HFF-Myc (cell line): ENCODE results near the gene ACAD11.
A peak's percentile ranks its signal among the peaks of the same experiment; 100 is the strongest.

Experiments
- DNase-seq: peaks from one replicate; pipeline ENCODE4 v3.0.0-alpha.2; 2011; ENCODE audit warnings: low read depth; ENCODE audit errors: extremely low read depth
- H3K4me3 ChIP-seq: replicated peaks from 2 replicates; pipeline ENCODE4 v1.5.1; 2011; ENCODE audit warnings: low read depth, mild to moderate bottlenecking, control low read depth, low read length
- CTCF ChIP-seq: IDR thresholded peaks from 2 replicates; pipeline ENCODE4 v1.5.1; 2012; ENCODE audit warnings: mild to moderate bottlenecking, low read depth, low read length, control low read depth; ENCODE audit errors: missing control alignments

The ACAD11 gene

GRCh38 chr3:132659365-132660051 lies at the start of gene ACAD11:
Gene ACAD11, minus strand, starts transcription at chr3:132659809. Its CDS starts 58 bp downstream, at chr3:132659751.
- DNase-seq = peak; percentile 40
- peak; percentile 67 for TF ChIP-seq CTCF
- H3K4me3 ChIP-seq = peak within 1 kb of the TSS; percentile 82

- H3K4me3 ChIP-seq = no peak overlapping the region
- no peak for DNase-seq
- TF ChIP-seq CTCF = no peak
Measured at GRCh38 chr3:132703733-132704132, 44.1 kb upstream of the ACAD11 start.

- no peak overlapping the region for H3K4me3 ChIP-seq
- TF ChIP-seq CTCF = no peak
- DNase-seq = no peak
Measured at GRCh38 chr3:132695422-132695821, 35.8 kb upstream of the ACAD11 start.

GRCh38 chr3:132694991-132695390 lies 35.4 kb upstream of the ACAD11 start:
- no peak for DNase-seq
- no peak for TF ChIP-seq CTCF
- H3K4me3 ChIP-seq = no peak overlapping the region

GRCh38 chr3:132690040-132690439 lies 30.4 kb upstream of the ACAD11 start:
- no peak for TF ChIP-seq CTCF
- H3K4me3 ChIP-seq = no peak overlapping the region
- no peak for DNase-seq

- H3K4me3 ChIP-seq = no peak overlapping the region
- DNase-seq = no peak
- TF ChIP-seq CTCF = no peak
Measured at GRCh38 chr3:132682201-132682600, 22.6 kb upstream of the ACAD11 start.

GRCh38 chr3:132681421-132681820 lies 21.8 kb upstream of the ACAD11 start:
- TF ChIP-seq CTCF = no peak
- DNase-seq = no peak
- no peak overlapping the region for H3K4me3 ChIP-seq
